Measurements from ENCODE around the gene HLA-DQA1. TPM values are rescaled to one million over a fixed set of nuclear protein-coding genes. Genes with fewer than 3 reads are reported as not detected.

HLA-DQA1 gene
- total RNA-seq, 1 donor from 2014 or later = not detected

DNA sequence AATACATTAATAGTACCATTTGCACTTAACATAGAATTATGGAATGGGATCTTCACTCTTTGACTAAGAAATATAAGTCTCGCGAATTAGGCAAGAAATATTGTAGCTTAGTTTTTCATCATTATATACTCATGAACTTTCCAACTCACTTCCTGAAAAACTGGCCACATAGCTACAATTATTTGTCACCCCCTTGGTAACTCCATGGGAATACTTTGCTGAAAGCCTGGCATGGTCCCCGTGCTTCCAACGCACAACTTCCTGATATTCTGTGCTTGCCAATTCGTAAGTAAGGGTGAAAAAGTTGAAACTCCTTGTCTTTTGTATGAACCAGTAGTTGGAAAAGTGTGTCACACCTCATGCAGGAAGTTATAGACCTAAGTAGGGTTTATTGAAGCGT is 23.7 kb upstream of the HLA-DQA1 start:
- H3K27ac Mint-ChIP-seq (ENCODE audit: unreplicated experiment) = no peak overlapping the region
- TF ChIP-seq, protein P1, sequence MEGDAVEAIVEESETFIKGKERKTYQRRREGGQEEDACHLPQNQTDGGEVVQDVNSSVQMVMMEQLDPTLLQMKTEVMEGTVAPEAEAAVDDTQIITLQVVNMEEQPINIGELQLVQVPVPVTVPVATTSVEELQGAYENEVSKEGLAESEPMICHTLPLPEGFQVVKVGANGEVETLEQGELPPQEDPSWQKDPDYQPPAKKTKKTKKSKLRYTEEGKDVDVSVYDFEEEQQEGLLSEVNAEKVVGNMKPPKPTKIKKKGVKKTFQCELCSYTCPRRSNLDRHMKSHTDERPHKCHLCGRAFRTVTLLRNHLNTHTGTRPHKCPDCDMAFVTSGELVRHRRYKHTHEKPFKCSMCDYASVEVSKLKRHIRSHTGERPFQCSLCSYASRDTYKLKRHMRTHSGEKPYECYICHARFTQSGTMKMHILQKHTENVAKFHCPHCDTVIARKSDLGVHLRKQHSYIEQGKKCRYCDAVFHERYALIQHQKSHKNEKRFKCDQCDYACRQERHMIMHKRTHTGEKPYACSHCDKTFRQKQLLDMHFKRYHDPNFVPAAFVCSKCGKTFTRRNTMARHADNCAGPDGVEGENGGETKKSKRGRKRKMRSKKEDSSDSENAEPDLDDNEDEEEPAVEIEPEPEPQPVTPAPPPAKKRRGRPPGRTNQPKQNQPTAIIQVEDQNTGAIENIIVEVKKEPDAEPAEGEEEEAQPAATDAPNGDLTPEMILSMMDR (IDR thresholded peaks at IDR 0.05; ENCODE audit: partially characterized antibody, unreplicated experiment) = no peak
- no peaks in the 10 kb centered on the region for H3K27me3 Mint-ChIP-seq (ENCODE audit: unreplicated experiment)
- peaks cover 5% of the 10 kb centered on the region for H3K36me3 Mint-ChIP-seq (ENCODE audit: unreplicated experiment)
- no peaks in the 10 kb centered on the region for H3K4me1 Mint-ChIP-seq (ENCODE audit: low read depth, unreplicated experiment)
- DNase-seq = no peak
- peaks cover 1% of the 10 kb centered on the region for H3K9me3 Mint-ChIP-seq (ENCODE audit: unreplicated experiment)
- no peak overlapping the region for H3K4me3 Mint-ChIP-seq (ENCODE audit: unreplicated experiment)

DNA sequence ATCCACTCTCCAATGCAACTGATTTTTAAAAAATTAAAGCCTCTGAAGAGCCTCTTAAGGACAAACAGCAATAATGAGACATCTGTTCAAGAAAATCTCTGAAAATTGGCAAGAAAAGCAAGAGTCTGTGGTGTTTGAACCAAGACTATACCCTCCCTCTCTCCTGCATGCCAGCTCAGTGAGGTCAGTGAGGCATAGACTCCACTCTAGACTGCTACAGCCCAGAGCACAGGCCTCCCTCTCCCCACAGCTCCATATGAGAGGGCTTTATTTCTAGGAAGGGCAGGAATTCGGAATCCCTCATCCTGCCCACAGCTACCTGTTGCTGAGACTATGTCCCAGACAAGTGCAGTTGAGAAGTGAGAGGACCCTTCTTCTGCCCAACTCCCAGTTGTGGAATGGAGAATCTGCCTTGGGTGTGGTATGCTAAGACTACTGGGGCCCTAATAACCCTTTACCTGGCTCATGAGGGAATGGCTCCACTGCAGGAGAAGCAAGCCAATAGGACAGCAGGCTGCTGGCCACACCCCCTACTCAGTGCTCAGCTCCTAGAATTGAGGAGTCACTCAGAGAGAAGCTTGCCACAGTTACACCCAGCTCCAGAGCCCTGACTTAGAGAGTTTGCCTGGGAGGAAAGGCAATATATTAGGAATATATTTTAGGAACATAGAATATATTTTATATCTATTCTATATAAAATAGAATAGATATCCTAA is 22.7 kb upstream of the HLA-DQA1 start:
- TF ChIP-seq, protein P1 (IDR thresholded peaks at IDR 0.05; ENCODE audit: partially characterized antibody, unreplicated experiment) = no peak
- Mint-ChIP-seq H3K27me3 (ENCODE audit: unreplicated experiment) (no peaks in the 10 kb centered on the region), H3K4me1 (ENCODE audit: low read depth, unreplicated experiment) (no peaks in the 10 kb centered on the region), H3K4me3 (ENCODE audit: unreplicated experiment) (no peak overlapping the region), H3K36me3 (ENCODE audit: unreplicated experiment) (peaks cover 5% of the 10 kb centered on the region), H3K27ac (ENCODE audit: unreplicated experiment) (no peak overlapping the region), H3K9me3 (ENCODE audit: unreplicated experiment) (peaks cover 1% of the 10 kb centered on the region)
- no peak for DNase-seq

DNA sequence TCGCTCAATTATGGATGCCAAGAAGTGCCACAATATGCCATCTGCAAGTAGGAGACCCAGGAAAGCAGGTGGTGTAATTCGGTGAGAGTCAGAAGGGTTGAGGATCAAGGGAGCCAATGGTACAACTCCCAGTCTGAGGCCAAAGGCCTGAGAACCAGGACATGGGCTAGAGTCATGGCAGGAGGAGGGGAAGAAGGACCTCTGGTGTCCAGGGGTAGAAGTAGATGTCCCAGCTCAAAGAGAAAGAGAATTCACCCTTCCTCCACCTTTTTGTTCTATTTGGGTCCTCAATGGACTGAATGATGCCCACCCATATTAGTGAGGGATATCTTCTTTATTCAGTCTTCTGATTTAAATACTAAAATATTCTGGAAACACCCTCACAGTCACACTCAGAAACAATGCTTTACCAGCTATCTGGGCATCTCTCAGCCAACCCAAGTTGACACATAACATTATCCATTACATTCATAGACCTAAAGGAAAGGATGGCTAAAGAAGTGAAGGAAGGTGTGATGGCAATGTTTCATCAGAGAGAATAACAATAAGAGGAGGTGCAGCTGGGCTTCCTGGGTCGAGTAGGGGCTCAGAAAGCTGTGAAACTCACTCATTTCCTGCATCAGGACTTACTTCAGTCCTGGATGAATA is 21.2 kb upstream of the HLA-DQA1 start:
- H3K4me3 Mint-ChIP-seq (ENCODE audit: unreplicated experiment) = no peak overlapping the region
- TF ChIP-seq, protein P1 (IDR thresholded peaks at IDR 0.05; ENCODE audit: partially characterized antibody, unreplicated experiment) = no peak
- peaks cover 5% of the 10 kb centered on the region for H3K36me3 Mint-ChIP-seq (ENCODE audit: unreplicated experiment)
- no peak overlapping the region for H3K27ac Mint-ChIP-seq (ENCODE audit: unreplicated experiment)
- H3K4me1 Mint-ChIP-seq (ENCODE audit: low read depth, unreplicated experiment) = no peaks in the 10 kb centered on the region
- no peak for DNase-seq
- peaks cover 1% of the 10 kb centered on the region for H3K9me3 Mint-ChIP-seq (ENCODE audit: unreplicated experiment)
- H3K27me3 Mint-ChIP-seq (ENCODE audit: unreplicated experiment) = no peaks in the 10 kb centered on the region

DNA sequence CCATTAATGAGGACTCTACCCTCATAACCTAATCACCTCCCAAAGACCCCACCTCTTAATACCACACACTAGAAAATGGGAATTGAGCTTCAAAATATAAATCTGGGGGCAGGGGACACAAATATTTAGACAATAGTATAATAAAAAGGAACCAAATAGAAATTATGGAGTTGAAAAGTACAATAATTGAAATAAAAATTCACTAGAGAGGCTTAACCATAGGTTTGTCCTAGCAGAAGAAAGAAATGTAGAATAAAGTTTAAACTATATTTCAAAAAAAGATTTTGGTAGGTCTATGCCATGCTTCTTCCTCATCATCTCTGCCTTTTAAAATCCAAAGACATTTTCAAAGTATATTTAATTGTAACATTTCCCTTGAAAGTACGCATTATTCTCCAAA is 19.5 kb upstream of the HLA-DQA1 start:
- no peak for DNase-seq
- TF ChIP-seq, protein P1 (IDR thresholded peaks at IDR 0.05; ENCODE audit: partially characterized antibody, unreplicated experiment) = no peak
- H3K36me3 Mint-ChIP-seq (ENCODE audit: unreplicated experiment) = peaks cover 5% of the 10 kb centered on the region
- no peak overlapping the region for H3K27ac Mint-ChIP-seq (ENCODE audit: unreplicated experiment)
- no peaks in the 10 kb centered on the region for H3K4me1 Mint-ChIP-seq (ENCODE audit: low read depth, unreplicated experiment)
- H3K27me3 Mint-ChIP-seq (ENCODE audit: unreplicated experiment) = no peaks in the 10 kb centered on the region
- peaks cover 1% of the 10 kb centered on the region for H3K9me3 Mint-ChIP-seq (ENCODE audit: unreplicated experiment)
- no peak overlapping the region for H3K4me3 Mint-ChIP-seq (ENCODE audit: unreplicated experiment)

DNA sequence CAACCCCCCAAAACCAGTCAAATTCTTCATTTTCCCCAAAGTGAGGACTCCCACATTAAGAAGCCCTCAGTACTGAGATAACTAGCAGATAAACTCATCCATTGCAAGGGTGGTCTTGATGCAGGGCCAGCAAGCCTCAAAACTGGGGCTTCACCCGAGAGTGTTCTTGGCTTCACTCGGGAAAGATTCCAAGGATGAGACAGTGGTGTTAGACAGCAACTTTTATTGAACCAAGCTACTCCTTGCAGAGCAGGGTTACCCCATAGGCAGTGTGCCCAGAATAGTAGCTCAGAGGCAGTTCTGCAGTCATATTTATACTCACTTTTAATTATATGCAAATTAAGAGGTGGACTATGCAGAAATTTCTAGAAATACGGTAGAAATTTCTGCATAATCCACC is 15.8 kb upstream of the HLA-DQA1 start:
- H3K36me3 Mint-ChIP-seq (ENCODE audit: unreplicated experiment) = peaks cover 5% of the 10 kb centered on the region
- no peaks in the 10 kb centered on the region for H3K4me1 Mint-ChIP-seq (ENCODE audit: low read depth, unreplicated experiment)
- TF ChIP-seq, protein P1 (IDR thresholded peaks at IDR 0.05; ENCODE audit: partially characterized antibody, unreplicated experiment) = no peak
- no peak overlapping the region for H3K4me3 Mint-ChIP-seq (ENCODE audit: unreplicated experiment)
- H3K27me3 Mint-ChIP-seq (ENCODE audit: unreplicated experiment) = no peaks in the 10 kb centered on the region
- no peak for DNase-seq
- H3K9me3 Mint-ChIP-seq (ENCODE audit: unreplicated experiment) = peaks cover 1% of the 10 kb centered on the region
- no peak overlapping the region for H3K27ac Mint-ChIP-seq (ENCODE audit: unreplicated experiment)
